CD4-positive, alpha-beta memory T cell (primary cell): ENCODE results near the gene BCR. TPM values are rescaled to one million over a fixed set of nuclear protein-coding genes. Genes with fewer than 3 reads are reported as not detected.
A peak's percentile ranks its signal among the peaks of the same experiment; 100 is the strongest.

Experiments used
- CTCF ChIA-PET: fragments of 350-600 bp; sonication (Branson Sonifier 250); formaldehyde crosslinking; loops from one replicate; lab custom pipeline; 2021; ENCODE audit warnings: inconsistent platforms; ENCODE audit not compliant: partially characterized antibody; lab: Charles Lee
- POLR2A ChIA-PET: fragments of 350-600 bp; sonication (Branson Sonifier 250); formaldehyde crosslinking; loops from one replicate; lab custom pipeline; 2021; ENCODE audit not compliant: partially characterized antibody; lab: Charles Lee
- DNase-seq, 5 donors: peaks; one replicate each; pipeline versions ENCODE4 v3.0.0 to v3.0.0-alpha.2; 2020 to 2022; ENCODE audit warnings: mixed read lengths in 1 of 5
- H3K27ac ChIP-seq: one replicate; pipeline ENCODE4 v1.7.0; 2013; ENCODE audit warnings: low read depth, low read length
- H3K27me3 ChIP-seq: 2 replicates; pipeline ENCODE4 v1.7.0; 2013; ENCODE audit warnings: mild to moderate bottlenecking, low read length, moderate library complexity; ENCODE audit not compliant: insufficient read depth
- H3K36me3 ChIP-seq: 2 replicates; pipeline ENCODE4 v1.7.0; 2013; ENCODE audit warnings: mild to moderate bottlenecking, low read length, moderate library complexity; ENCODE audit not compliant: insufficient read depth
- H3K4me1 ChIP-seq: 2 replicates; pipeline ENCODE4 v1.7.0; 2013; ENCODE audit warnings: mild to moderate bottlenecking, low read length, moderate library complexity; ENCODE audit not compliant: insufficient read depth
- H3K4me3 ChIP-seq, 2 donors: one replicate each; pipeline ENCODE4 v1.7.0; 2013; ENCODE audit warnings: low read length in 2 of 2, mild to moderate bottlenecking in 1 of 2
- H3K9me3 ChIP-seq, 2 donors: one replicate each; pipeline ENCODE4 v1.7.0; 2013; ENCODE audit warnings: low read length in 2 of 2, control low read depth in 1 of 2; ENCODE audit not compliant: control insufficient read depth in 1 of 2
- H3K27ac Mint-ChIP-seq, 7 donors: one replicate each; pipeline ENCODE4 v1.8.0; 2020 to 2021; ENCODE audit warnings: mixed read lengths in 7 of 7, mild to moderate bottlenecking in 6 of 7, inconsistent platforms in 3 of 7, moderate library complexity in 3 of 7
- H3K27me3 Mint-ChIP-seq, 2 donors: one replicate each; pipeline ENCODE4 v1.8.0; 2020 to 2021; ENCODE audit warnings: mixed read lengths in 2 of 2
- H3K36me3 Mint-ChIP-seq, 2 donors: one replicate each; pipeline ENCODE4 v1.8.0; 2020 to 2021; ENCODE audit warnings: mixed read lengths in 2 of 2, inconsistent platforms in 1 of 2, mild to moderate bottlenecking in 1 of 2
- H3K4me1 Mint-ChIP-seq, 4 donors: one replicate each; pipeline ENCODE4 v1.8.0; 2020 to 2021; ENCODE audit warnings: mixed read lengths in 4 of 4, mild to moderate bottlenecking in 1 of 4
- H3K4me3 Mint-ChIP-seq, 8 donors: one replicate each; pipeline ENCODE4 v1.8.0; 2020 to 2021; ENCODE audit warnings: mixed read lengths in 8 of 8, mild to moderate bottlenecking in 7 of 8, moderate library complexity in 6 of 8, inconsistent platforms in 3 of 8
- H3K9me3 Mint-ChIP-seq, 8 donors: one replicate each; pipeline ENCODE4 v1.8.0; 2020 to 2021; ENCODE audit warnings: mixed read lengths in 8 of 8, mild to moderate bottlenecking in 5 of 8, inconsistent platforms in 3 of 8, moderate library complexity in 1 of 8
- intact Hi-C: fragments of 100-400 bp; cut with micrococcal nuclease; formaldehyde crosslinking; loops from one replicate; pipeline ENCODE4 v1.15.1; 2023
- polyA plus RNA-seq, 2 donors: library from polyadenylated mRNA; unstranded; fragments of 300-500 nt; fragmentation: Illumina TruSeq; gene quantifications; one replicate each; pipeline ENCODE4 v1.2.3, GENCODE V29; 2021
- total RNA-seq, 2 experiments: library from RNA; stranded (reverse); gene quantifications; one replicate each; pipeline ENCODE4 v1.2.3, GENCODE V29; 2021

Gene BCR
- total and polyA plus RNA-seq, 4 experiments from 2014 or later: 3.3 to 75.6 (median 51.2) TPM

GRCh38 chr22:23287136-23288095 lies 107.1 kb downstream of the BCR start:
- Histone ChIP-seq H3K4me3 (no peak overlapping the region), H3K9me3 (no peaks in the 10 kb centered on the region), H3K27me3 (no peaks in the 10 kb centered on the region), H3K27ac (no peak overlapping the region), H3K36me3 (peaks cover 51% of the 10 kb centered on the region), H3K4me1 (no peaks in the 10 kb centered on the region)
- Mint-ChIP-seq H3K27me3 (no peaks in the 10 kb centered on the region), H3K27ac (peak overlapping the region in 1 of 7 donors; percentile 71), H3K4me1 (peaks cover 0 to 4% (median 0%) of the 10 kb centered on the region in 4 donors), H3K36me3 (peaks cover 20 to 62% of the 10 kb centered on the region in 2 donors), H3K4me3 (no peak overlapping the region), H3K9me3 (no peaks in the 10 kb centered on the region)
- DNase-seq: no peak
- CTCF ChIA-PET: interaction anchor here (16.7 kb wide), 1 partner anchor 110 kb away, joined by 423 read pairs; the partner anchor contains the start of gene BCR
- POLR2A ChIA-PET: no interaction called here
- intact Hi-C loops: loop anchor here (10.0 kb wide), 1 partner anchor 97 kb away; no protein-coding TSS in a partner anchor

GRCh38 chr22:23288301-23289129 lies 108.2 kb downstream of the BCR start:
- no peaks in the 10 kb centered on the region for H3K27me3 Mint-ChIP-seq
- no peaks in the 10 kb centered on the region for H3K4me1 ChIP-seq
- no peak overlapping the region for H3K4me3 Mint-ChIP-seq
- peak overlapping the region in 1 of 7 donors; percentile 81 for H3K27ac Mint-ChIP-seq
- peaks cover 56% of the 10 kb centered on the region for H3K36me3 ChIP-seq
- POLR2A ChIA-PET: interaction anchor here (1.2 kb wide), 1 partner anchor 107 kb away, joined by 3 read pairs; no protein-coding TSS in a partner anchor
- peaks cover 31 to 71% of the 10 kb centered on the region in 2 donors for H3K36me3 Mint-ChIP-seq
- no peaks in the 10 kb centered on the region for H3K9me3 Mint-ChIP-seq
- CTCF ChIA-PET: interaction anchor here (16.7 kb wide), 1 partner anchor 111 kb away, joined by 423 read pairs; the partner anchor contains the start of gene BCR
- no peaks in the 10 kb centered on the region for H3K4me1 Mint-ChIP-seq
- no peak overlapping the region for H3K4me3 ChIP-seq
- H3K9me3 ChIP-seq: no peaks in the 10 kb centered on the region
- H3K27ac ChIP-seq: no peak overlapping the region
- no peaks in the 10 kb centered on the region for H3K27me3 ChIP-seq
- intact Hi-C loops: loop anchor here (10.0 kb wide), 1 partner anchor 96 kb away; no protein-coding TSS in a partner anchor
- no peak for DNase-seq

GRCh38 chr22:23289130-23289503 lies 108.8 kb downstream of the BCR start:
- Histone ChIP-seq H3K4me1 (no peaks in the 10 kb centered on the region), H3K27me3 (no peaks in the 10 kb centered on the region), H3K9me3 (no peaks in the 10 kb centered on the region), H3K4me3 (no peak overlapping the region), H3K27ac (no peak overlapping the region), H3K36me3 (peaks cover 57% of the 10 kb centered on the region)
- Mint-ChIP-seq H3K36me3 (peaks cover 37 to 77% of the 10 kb centered on the region in 2 donors), H3K27ac (no peak overlapping the region), H3K9me3 (no peaks in the 10 kb centered on the region), H3K27me3 (no peaks in the 10 kb centered on the region), H3K4me3 (no peak overlapping the region), H3K4me1 (no peaks in the 10 kb centered on the region)
- DNase-seq: no peak
- ChIA-PET POLR2A (interaction anchor here (1.2 kb wide), 1 partner anchor 108 kb away, joined by 3 read pairs; no protein-coding TSS in a partner anchor), CTCF (interaction anchor here (1.1 to 16.7 kb wide), 4 partner anchors 13 to 112 kb away, joined by 3 to 423 read pairs (median 3); partner anchors contain the start of gene BCR)
- intact Hi-C loops: loop anchor here (10.0 kb wide), 1 partner anchor 96 kb away; no protein-coding TSS in a partner anchor

GRCh38 chr22:23289851-23290724 lies 109.8 kb downstream of the BCR start:
- no peak overlapping the region for H3K4me3 ChIP-seq
- Mint-ChIP-seq H3K36me3 (peaks cover 45 to 81% of the 10 kb centered on the region in 2 donors), H3K27ac (peak overlapping the region in 4 of 7 donors; percentile 15 to 68 (median 32)), H3K9me3 (no peaks in the 10 kb centered on the region), H3K27me3 (no peaks in the 10 kb centered on the region), H3K4me1 (no peaks in the 10 kb centered on the region), H3K4me3 (no peak overlapping the region)
- no peaks in the 10 kb centered on the region for H3K27me3 ChIP-seq
- DNase-seq: peak in 4 of 5 donors; percentile 43 to 49 (median 48)
- H3K9me3 ChIP-seq: no peaks in the 10 kb centered on the region
- CTCF ChIA-PET: interaction anchor here (0.6 to 16.7 kb wide), 20 partner anchors 8 to 333 kb away, joined by 3 to 423 read pairs (median 4); partner anchors contain the start of gene BCR
- POLR2A ChIA-PET: interaction anchor here (0.8 to 1.2 kb wide), 2 partner anchors 109 to 148 kb away, joined by 3 read pairs; no protein-coding TSS in a partner anchor
- intact Hi-C loops: loop anchor here (1.0 to 10.0 kb wide), 2 partner anchors 95 to 116 kb away; no protein-coding TSS in a partner anchor
- no peak overlapping the region for H3K27ac ChIP-seq
- H3K36me3 ChIP-seq: peaks cover 47% of the 10 kb centered on the region
- H3K4me1 ChIP-seq: no peaks in the 10 kb centered on the region

GRCh38 chr22:23291806-23292452 lies 111.6 kb downstream of the BCR start:
- Mint-ChIP-seq H3K36me3 (peaks cover 51 to 83% of the 10 kb centered on the region in 2 donors), H3K27me3 (no peaks in the 10 kb centered on the region), H3K9me3 (no peaks in the 10 kb centered on the region), H3K27ac (peak overlapping the region in 3 of 7 donors; percentile 10 to 72 (median 52)), H3K4me3 (no peak overlapping the region), H3K4me1 (no peaks in the 10 kb centered on the region)
- Histone ChIP-seq H3K4me3 (no peak overlapping the region), H3K9me3 (no peaks in the 10 kb centered on the region), H3K4me1 (no peaks in the 10 kb centered on the region), H3K27me3 (no peaks in the 10 kb centered on the region), H3K27ac (no peak overlapping the region), H3K36me3 (peaks cover 40% of the 10 kb centered on the region)
- intact Hi-C loops: no loop called here
- DNase-seq: no peak
- ChIA-PET POLR2A (no interaction called here), CTCF (interaction anchor here (2.4 to 16.7 kb wide), 2 partner anchors 94 to 115 kb away, joined by 6 to 423 read pairs; partner anchors contain the start of gene BCR)
